ACC112 (cell line): Measurements from ENCODE around the gene MARCHF2.

ENCODE experiments used
- H2AFZ ChIP-seq: fragments of 200-600 bp; sonication (generic); one replicate; pipeline ENCODE4 v1.6.0; 2017; ENCODE audit warnings: antibody characterized with exemption, low read length; ENCODE audit not compliant: unreplicated experiment
- H3K27ac ChIP-seq: fragments of 200-600 bp; sonication (generic); 2 replicates; pipeline ENCODE4 v1.5.1; 2014; ENCODE audit warnings: low read depth, mild to moderate bottlenecking, antibody characterized with exemption, low read length, moderate library complexity
- H3K27me3 ChIP-seq: fragments of 200-600 bp; sonication (generic); 2 replicates; pipeline ENCODE4 v1.6.1; 2014; ENCODE audit warnings: mild to moderate bottlenecking, antibody characterized with exemption, low read length, moderate library complexity, mixed read lengths; ENCODE audit not compliant: insufficient read depth
- H3K36me3 ChIP-seq: fragments of 200-600 bp; sonication (generic); 2 replicates; pipeline ENCODE4 v1.6.1; 2016; ENCODE audit warnings: mild to moderate bottlenecking, antibody characterized with exemption, low read length, moderate library complexity, mixed read lengths; ENCODE audit not compliant: insufficient read depth
- H3K4me1 ChIP-seq: fragments of 200-600 bp; sonication (generic); one replicate; pipeline ENCODE4 v1.6.1; 2016; ENCODE audit warnings: low read length, mixed read lengths; ENCODE audit not compliant: insufficient read depth, unreplicated experiment, control insufficient read depth
- H3K4me3 ChIP-seq: fragments of 200-600 bp; sonication (generic); 2 replicates; pipeline ENCODE4 v1.5.1; 2014; ENCODE audit warnings: mild to moderate bottlenecking, low read depth, low read length
- H3K79me2 ChIP-seq: fragments of 200-600 bp; sonication (generic); one replicate; pipeline ENCODE4 v1.6.0; 2016; ENCODE audit warnings: low read length; ENCODE audit not compliant: control insufficient read depth, unreplicated experiment, insufficient read depth

The MARCHF2 gene

GRCh38 chr19:8481201-8481600 lies 68.1 kb downstream of the MARCHF2 start:
- Histone ChIP-seq H2AFZ (no peak overlapping the region), H3K4me1 (no peaks in the 10 kb centered on the region), H3K4me3 (no peak overlapping the region), H3K27ac (no peak overlapping the region), H3K27me3 (no peaks in the 10 kb centered on the region), H3K36me3 (no peaks in the 10 kb centered on the region), H3K79me2 (peaks cover 51% of the 10 kb centered on the region)

GRCh38 chr19:8481616-8482015 lies 68.5 kb downstream of the MARCHF2 start:
- Histone ChIP-seq H3K27ac (no peak overlapping the region), H3K4me1 (no peaks in the 10 kb centered on the region), H2AFZ (no peak overlapping the region), H3K79me2 (peaks cover 47% of the 10 kb centered on the region), H3K4me3 (no peak overlapping the region), H3K27me3 (no peaks in the 10 kb centered on the region), H3K36me3 (no peaks in the 10 kb centered on the region)

- Histone ChIP-seq H3K27ac (no peak overlapping the region), H3K36me3 (peaks cover 6% of the 10 kb centered on the region; the same call in 1 of the 2 replicates), H3K79me2 (peaks cover 41% of the 10 kb centered on the region), H3K4me1 (no peaks in the 10 kb centered on the region), H3K27me3 (no peaks in the 10 kb centered on the region), H3K4me3 (no peak overlapping the region), H2AFZ (no peak overlapping the region)
Measured at GRCh38 chr19:8482696-8483095, 69.6 kb downstream of the MARCHF2 start.

- H3K27me3 ChIP-seq, result no peaks in the 10 kb centered on the region
- H3K36me3 ChIP-seq, result peaks cover 6% of the 10 kb centered on the region; the same call in 1 of the 2 replicates
- no peaks in the 10 kb centered on the region for H3K4me1 ChIP-seq
- no peak overlapping the region for H2AFZ ChIP-seq
- H3K79me2 ChIP-seq, result peaks cover 37% of the 10 kb centered on the region
- H3K27ac ChIP-seq, result no peak overlapping the region
- H3K4me3 ChIP-seq, result no peak overlapping the region
Measured at GRCh38 chr19:8483165-8483564, 70.1 kb downstream of the MARCHF2 start.

DNA sequence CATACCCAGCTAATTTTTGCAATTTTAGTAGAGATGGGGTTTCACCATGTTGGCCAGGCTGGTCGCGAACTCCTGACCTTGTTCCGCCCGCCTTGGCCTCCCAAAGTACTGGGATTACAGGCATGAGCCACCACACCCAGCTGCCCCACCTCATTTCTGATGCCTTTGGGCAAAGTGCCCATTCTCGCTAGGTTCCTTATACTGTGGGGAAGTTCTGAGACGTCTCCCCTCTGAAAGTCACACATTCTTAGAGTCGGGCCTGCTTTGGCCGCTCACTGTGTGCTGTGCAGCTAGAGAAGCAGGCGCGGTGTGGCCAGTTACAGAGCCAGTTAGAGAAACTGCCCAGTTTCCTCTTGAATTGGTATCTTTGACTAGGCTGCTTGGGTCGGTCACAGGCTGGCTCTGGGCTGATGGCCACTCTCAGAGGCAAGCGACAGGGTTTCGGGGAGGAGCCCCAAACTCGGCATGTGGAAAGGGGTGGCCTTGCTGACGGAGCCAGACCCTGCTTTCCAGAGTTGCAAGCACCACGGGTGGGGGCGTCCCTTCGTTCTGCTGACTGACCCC lies 71.3 kb downstream of the MARCHF2 start:
- Histone ChIP-seq H2AFZ (no peak overlapping the region), H3K27me3 (no peaks in the 10 kb centered on the region), H3K79me2 (peaks cover 25% of the 10 kb centered on the region), H3K4me3 (no peak overlapping the region), H3K4me1 (no peaks in the 10 kb centered on the region), H3K36me3 (peaks cover 6% of the 10 kb centered on the region; the same call in 1 of the 2 replicates), H3K27ac (no peak overlapping the region)

DNA sequence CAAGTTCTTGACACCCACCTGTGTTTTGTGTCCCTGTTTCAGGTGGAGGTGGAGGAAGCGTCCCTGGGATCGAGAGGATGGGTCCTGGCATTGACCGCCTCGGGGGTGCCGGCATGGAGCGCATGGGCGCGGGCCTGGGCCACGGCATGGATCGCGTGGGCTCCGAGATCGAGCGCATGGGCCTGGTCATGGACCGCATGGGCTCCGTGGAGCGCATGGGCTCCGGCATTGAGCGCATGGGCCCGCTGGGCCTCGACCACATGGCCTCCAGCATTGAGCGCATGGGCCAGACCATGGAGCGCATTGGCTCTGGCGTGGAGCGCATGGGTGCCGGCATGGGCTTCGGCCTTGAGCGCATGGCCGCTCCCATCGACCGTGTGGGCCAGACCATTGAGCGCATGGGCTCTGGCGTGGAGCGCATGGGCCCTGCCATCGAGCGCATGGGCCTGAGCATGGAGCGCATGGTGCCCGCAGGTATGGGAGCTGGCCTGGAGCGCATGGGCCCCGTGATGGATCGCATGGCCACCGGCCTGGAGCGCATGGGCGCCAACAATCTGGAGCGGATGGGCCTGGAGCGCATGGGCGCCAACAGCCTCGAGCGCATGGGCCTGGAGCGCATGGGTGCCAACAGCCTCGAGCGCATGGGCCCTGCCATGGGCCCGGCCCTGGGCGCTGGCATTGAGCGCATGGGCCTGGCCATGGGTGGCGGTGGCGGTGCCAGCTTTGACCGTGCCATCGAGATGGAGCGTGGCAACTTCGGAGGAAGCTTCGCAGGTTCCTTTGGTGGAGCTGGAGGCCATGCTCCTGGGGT lies 72.7 kb downstream of the MARCHF2 start:
- Histone ChIP-seq H3K4me3 (no peak overlapping the region), H3K27me3 (no peaks in the 10 kb centered on the region), H2AFZ (no peak overlapping the region), H3K79me2 (peaks cover 19% of the 10 kb centered on the region), H3K27ac (no peak overlapping the region), H3K4me1 (no peaks in the 10 kb centered on the region), H3K36me3 (peaks cover 6% of the 10 kb centered on the region; the same call in 1 of the 2 replicates)

- peaks cover 6% of the 10 kb centered on the region; the same call in 1 of the 2 replicates for H3K36me3 ChIP-seq
- no peak overlapping the region for H3K4me3 ChIP-seq
- H3K4me1 ChIP-seq, result no peaks in the 10 kb centered on the region
- H3K79me2 ChIP-seq, result peaks cover 11% of the 10 kb centered on the region
- no peak overlapping the region for H2AFZ ChIP-seq
- no peaks in the 10 kb centered on the region for H3K27me3 ChIP-seq
- no peak overlapping the region for H3K27ac ChIP-seq
Measured at GRCh38 chr19:8486661-8487136, 73.6 kb downstream of the MARCHF2 start.

DNA sequence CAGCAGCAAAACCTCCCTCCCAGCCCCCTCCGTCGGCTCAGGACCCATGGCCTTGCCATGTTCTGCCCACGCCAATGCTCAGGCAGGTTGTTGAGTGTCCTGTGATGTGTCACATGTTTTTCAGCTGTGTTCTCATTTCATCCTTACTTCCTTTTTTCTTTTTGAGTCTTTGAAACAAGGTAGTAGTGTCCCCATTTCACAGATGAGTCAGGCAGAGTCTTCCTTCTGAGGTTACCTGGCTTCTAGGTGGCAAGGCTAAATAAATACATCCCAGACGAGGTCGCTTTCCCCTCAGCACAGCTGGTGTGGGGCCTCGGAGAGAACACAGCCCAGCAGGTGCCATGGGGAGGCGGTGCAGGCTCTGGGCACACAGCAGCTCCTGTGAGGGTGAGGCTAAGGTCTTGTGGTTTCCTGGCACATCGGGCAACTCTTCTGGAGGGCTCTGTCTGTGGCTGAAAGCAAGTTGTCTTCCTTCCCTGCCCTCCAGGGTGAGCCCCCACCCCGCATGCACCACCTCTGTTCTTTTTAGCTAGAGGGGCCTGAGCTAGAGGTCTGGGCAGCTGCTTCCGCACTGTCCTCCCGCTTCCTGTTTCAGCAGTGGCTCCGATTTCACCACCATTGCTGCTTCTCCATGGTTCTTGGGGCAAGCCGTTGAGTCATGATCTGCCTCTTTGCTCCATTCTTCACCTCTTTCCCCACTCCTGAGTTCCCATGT lies 74.2 kb downstream of the MARCHF2 start:
- Histone ChIP-seq H3K4me3 (no peak overlapping the region), H2AFZ (no peak overlapping the region), H3K27ac (no peak overlapping the region), H3K4me1 (no peaks in the 10 kb centered on the region), H3K79me2 (peaks cover 9% of the 10 kb centered on the region), H3K36me3 (peaks cover 6% of the 10 kb centered on the region; the same call in 1 of the 2 replicates), H3K27me3 (no peaks in the 10 kb centered on the region)

GRCh38 chr19:8488365-8488764 lies 75.3 kb downstream of the MARCHF2 start:
- H3K36me3 ChIP-seq, result peaks cover 6% of the 10 kb centered on the region; the same call in 1 of the 2 replicates
- H3K4me3 ChIP-seq, result no peak overlapping the region
- H3K27ac ChIP-seq, result no peak overlapping the region
- no peaks in the 10 kb centered on the region for H3K4me1 ChIP-seq
- H3K79me2 ChIP-seq, result peaks cover 4% of the 10 kb centered on the region
- H2AFZ ChIP-seq, result no peak overlapping the region
- H3K27me3 ChIP-seq, result no peaks in the 10 kb centered on the region
